Measurements from ENCODE around the gene SLC30A2.

DNA sequence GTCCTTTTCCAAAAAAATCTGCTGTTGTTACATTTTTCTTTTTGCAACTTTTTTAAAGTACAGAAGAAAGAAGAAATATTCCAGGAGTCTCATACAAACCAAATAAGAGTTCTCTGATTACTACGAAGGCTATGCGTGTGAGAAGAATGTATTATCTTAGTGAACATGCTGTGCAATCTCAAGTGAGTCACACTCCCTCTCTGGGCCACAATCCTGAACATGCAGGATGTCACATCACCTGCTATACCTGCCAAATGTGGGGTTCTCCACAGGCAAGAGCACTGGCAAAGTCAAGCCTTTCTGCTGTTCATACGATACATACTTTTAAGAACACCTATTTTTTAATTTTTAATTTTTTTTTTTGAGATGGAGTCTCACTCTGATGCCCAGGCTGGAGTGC, 43.2 kb upstream of the SLC30A2 start:
- TF ChIP-seq, protein P1, sequence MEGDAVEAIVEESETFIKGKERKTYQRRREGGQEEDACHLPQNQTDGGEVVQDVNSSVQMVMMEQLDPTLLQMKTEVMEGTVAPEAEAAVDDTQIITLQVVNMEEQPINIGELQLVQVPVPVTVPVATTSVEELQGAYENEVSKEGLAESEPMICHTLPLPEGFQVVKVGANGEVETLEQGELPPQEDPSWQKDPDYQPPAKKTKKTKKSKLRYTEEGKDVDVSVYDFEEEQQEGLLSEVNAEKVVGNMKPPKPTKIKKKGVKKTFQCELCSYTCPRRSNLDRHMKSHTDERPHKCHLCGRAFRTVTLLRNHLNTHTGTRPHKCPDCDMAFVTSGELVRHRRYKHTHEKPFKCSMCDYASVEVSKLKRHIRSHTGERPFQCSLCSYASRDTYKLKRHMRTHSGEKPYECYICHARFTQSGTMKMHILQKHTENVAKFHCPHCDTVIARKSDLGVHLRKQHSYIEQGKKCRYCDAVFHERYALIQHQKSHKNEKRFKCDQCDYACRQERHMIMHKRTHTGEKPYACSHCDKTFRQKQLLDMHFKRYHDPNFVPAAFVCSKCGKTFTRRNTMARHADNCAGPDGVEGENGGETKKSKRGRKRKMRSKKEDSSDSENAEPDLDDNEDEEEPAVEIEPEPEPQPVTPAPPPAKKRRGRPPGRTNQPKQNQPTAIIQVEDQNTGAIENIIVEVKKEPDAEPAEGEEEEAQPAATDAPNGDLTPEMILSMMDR (IDR thresholded peaks at IDR 0.05; ENCODE audit: low read length), result no peak
- no peak for TF ChIP-seq EZH2 (optimal IDR thresholded peaks at IDR 0.05; ENCODE audit: low read depth, low read length)

All from MM.1S (cell line).